Measurements from ENCODE around the gene IQGAP2.
A peak's percentile ranks its signal among the peaks of the same experiment; 100 is the strongest.

Gene IQGAP2

DNA sequence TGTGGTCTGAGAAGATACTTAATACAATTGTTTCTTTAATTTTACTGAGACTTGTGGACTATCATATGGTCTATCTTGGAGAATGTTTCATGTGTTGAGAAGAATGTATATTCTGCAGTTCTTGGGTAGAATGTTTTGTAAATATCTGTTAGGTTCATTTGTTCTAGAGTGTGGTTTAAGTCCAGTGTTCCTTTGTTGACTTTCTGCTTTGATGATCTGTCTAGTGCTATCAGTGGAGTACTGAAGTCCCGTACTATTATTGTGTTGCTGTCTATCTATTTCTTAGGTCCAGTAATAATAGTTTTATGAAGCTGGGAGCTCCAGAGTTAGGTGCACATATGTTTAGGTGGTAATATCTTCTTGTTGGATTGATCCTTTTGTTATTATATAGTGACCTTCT is 36.1 kb downstream of the IQGAP2 start:
- H3K79me1 ChIP-seq (ENCODE audit: low read length): no peaks in the 10 kb centered on the region
- no peak overlapping the region for H3K9ac ChIP-seq (ENCODE audit: low read length)
- H3K4me1 ChIP-seq (ENCODE audit: control insufficient read depth in 1 of 2, insufficient read depth in 2 of 2, low read length in 2 of 2): no peaks in the 10 kb centered on the region
- no peak overlapping the region for H3K4me3 ChIP-seq (ENCODE audit: low read depth, low read length)
- DNase-seq: no peak
- H3K23ac ChIP-seq (ENCODE audit: low read length): no peak overlapping the region
- H4K8ac ChIP-seq (ENCODE audit: low read depth, low read length): no peak overlapping the region
- H3K27ac ChIP-seq (ENCODE audit: low read depth, low read length): no peak overlapping the region
- H4K91ac ChIP-seq (ENCODE audit: low read depth, low read length): no peak overlapping the region
- H2AK5ac ChIP-seq (ENCODE audit: low read length): no peak overlapping the region
- no peak overlapping the region for H2BK5ac ChIP-seq (ENCODE audit: low read depth, low read length, poor library complexity)
- no peaks in the 10 kb centered on the region for H3K9me3 ChIP-seq (ENCODE audit: insufficient read depth, low read depth, low read length)
- H3K4ac ChIP-seq (ENCODE audit: low read depth, low read length): no peak overlapping the region
- no CpG with 5 or more reads among the region's 1 CpG for WGBS (ENCODE audit: extremely low coverage, insufficient coverage, insufficient read length)
- H2BK12ac ChIP-seq (ENCODE audit: low read length): no peak overlapping the region
- no peak overlapping the region for H3K4me2 ChIP-seq (ENCODE audit: low read length)
- no peak overlapping the region for H4K12ac ChIP-seq (ENCODE audit: low read depth, low read length)
- H2AFZ ChIP-seq (ENCODE audit: insufficient read depth, low read length, poor library complexity): no peak overlapping the region
- no peaks in the 10 kb centered on the region for H3K27me3 ChIP-seq (ENCODE audit: insufficient read depth, low read length)
- no peak overlapping the region for H2BK120ac ChIP-seq (ENCODE audit: insufficient read depth, low read length, poor library complexity)
- H3K14ac ChIP-seq (ENCODE audit: low read length): no peak overlapping the region
- H3K36me3 ChIP-seq (ENCODE audit: control insufficient read depth in 1 of 2, insufficient read depth in 2 of 2, low read length in 2 of 2): no peaks in the 10 kb centered on the region
- no peak overlapping the region for H3K18ac ChIP-seq (ENCODE audit: low read length)
- no peaks in the 10 kb centered on the region for H3K79me2 ChIP-seq (ENCODE audit: control insufficient read depth, insufficient read depth, low read length, poor library complexity)

DNA sequence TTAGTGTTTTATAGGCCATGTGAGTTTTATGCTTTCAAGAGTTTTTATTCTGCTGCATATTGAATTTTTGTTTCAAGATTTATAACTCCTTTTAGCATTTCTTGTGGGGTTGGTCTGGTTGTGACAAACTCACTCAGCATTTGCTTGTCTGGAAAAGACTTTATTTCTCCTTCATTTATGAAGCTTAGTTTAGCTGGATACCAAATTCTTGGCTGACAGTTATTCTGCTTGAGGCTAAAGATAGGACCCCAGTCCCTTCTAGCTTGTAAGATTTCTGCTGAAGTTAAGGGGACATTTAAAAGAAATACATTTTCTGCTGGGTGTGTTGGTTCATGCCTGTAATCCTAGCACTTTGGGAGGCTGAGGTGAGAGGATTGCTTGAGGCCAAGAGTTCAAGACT is 36.8 kb downstream of the IQGAP2 start:
- H3K27ac ChIP-seq (ENCODE audit: low read depth, low read length): no peak overlapping the region

DNA sequence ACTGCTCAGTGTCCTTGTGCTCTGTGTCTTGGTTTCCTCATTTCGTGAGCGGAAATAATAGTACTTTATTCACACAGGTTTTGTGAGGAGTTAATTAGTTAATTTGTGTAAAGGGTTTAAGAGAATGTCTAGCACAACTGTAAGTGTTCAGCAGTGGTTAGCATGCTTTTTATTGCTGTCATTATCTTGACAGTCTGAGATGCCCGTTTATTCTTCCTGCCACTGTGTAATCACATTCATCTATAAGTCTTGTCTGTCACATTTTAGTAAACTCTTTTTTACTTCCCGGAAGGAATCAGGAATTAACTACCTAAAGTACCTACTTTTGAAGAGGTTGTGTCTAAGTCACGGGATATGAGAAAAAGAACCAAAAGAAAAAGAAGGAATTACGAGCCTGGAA is 38.0 kb downstream of the IQGAP2 start:
- H3K18ac ChIP-seq (ENCODE audit: low read length): no peak overlapping the region
- no peaks in the 10 kb centered on the region for H3K9me3 ChIP-seq (ENCODE audit: insufficient read depth, low read depth, low read length)
- no peak overlapping the region for H4K8ac ChIP-seq (ENCODE audit: low read depth, low read length)
- H4K91ac ChIP-seq (ENCODE audit: low read depth, low read length): no peak overlapping the region
- no peak overlapping the region for H3K4ac ChIP-seq (ENCODE audit: low read depth, low read length)
- no peaks in the 10 kb centered on the region for H3K4me1 ChIP-seq (ENCODE audit: control insufficient read depth in 1 of 2, insufficient read depth in 2 of 2, low read length in 2 of 2)
- no peaks in the 10 kb centered on the region for H3K79me2 ChIP-seq (ENCODE audit: control insufficient read depth, insufficient read depth, low read length, poor library complexity)
- H3K27ac ChIP-seq (ENCODE audit: low read depth, low read length): no peak overlapping the region
- no peak overlapping the region for H2BK12ac ChIP-seq (ENCODE audit: low read length)
- H3K79me1 ChIP-seq (ENCODE audit: low read length): no peaks in the 10 kb centered on the region
- no peak overlapping the region for H2BK5ac ChIP-seq (ENCODE audit: low read depth, low read length, poor library complexity)
- no peak overlapping the region for H3K23ac ChIP-seq (ENCODE audit: low read length)
- H2AFZ ChIP-seq (ENCODE audit: insufficient read depth, low read length, poor library complexity): no peak overlapping the region
- H3K14ac ChIP-seq (ENCODE audit: low read length): no peak overlapping the region
- no peak overlapping the region for H2BK120ac ChIP-seq (ENCODE audit: insufficient read depth, low read length, poor library complexity)
- H3K4me2 ChIP-seq (ENCODE audit: low read length): no peak overlapping the region
- no peak overlapping the region for H2AK5ac ChIP-seq (ENCODE audit: low read length)
- no peak overlapping the region for H3K9ac ChIP-seq (ENCODE audit: low read length)
- WGBS (ENCODE audit: extremely low coverage, insufficient coverage, insufficient read length): no CpG with 5 or more reads among the region's 6 CpGs
- no peak overlapping the region for H4K12ac ChIP-seq (ENCODE audit: low read depth, low read length)
- no peak for DNase-seq
- no peaks in the 10 kb centered on the region for H3K36me3 ChIP-seq (ENCODE audit: control insufficient read depth in 1 of 2, insufficient read depth in 2 of 2, low read length in 2 of 2)
- H3K4me3 ChIP-seq (ENCODE audit: low read depth, low read length): no peak overlapping the region
- H3K27me3 ChIP-seq (ENCODE audit: insufficient read depth, low read length): no peaks in the 10 kb centered on the region

More for the DNA sequence above, 36.8 kb downstream of the IQGAP2 start:
- Histone ChIP-seq H3K18ac (ENCODE audit: low read length) (no peak overlapping the region), H3K79me1 (ENCODE audit: low read length) (no peaks in the 10 kb centered on the region), H4K91ac (ENCODE audit: low read depth, low read length) (no peak overlapping the region), H3K9me3 (ENCODE audit: insufficient read depth, low read depth, low read length) (no peaks in the 10 kb centered on the region), H3K4me3 (ENCODE audit: low read depth, low read length) (no peak overlapping the region), H3K9ac (ENCODE audit: low read length) (no peak overlapping the region), H3K14ac (ENCODE audit: low read length) (no peak overlapping the region), H4K12ac (ENCODE audit: low read depth, low read length) (no peak overlapping the region), H2AFZ (ENCODE audit: insufficient read depth, low read length, poor library complexity) (no peak overlapping the region), H3K79me2 (ENCODE audit: control insufficient read depth, insufficient read depth, low read length, poor library complexity) (no peaks in the 10 kb centered on the region), H3K4me2 (ENCODE audit: low read length) (no peak overlapping the region), H2BK120ac (ENCODE audit: insufficient read depth, low read length, poor library complexity) (no peak overlapping the region), H3K4ac (ENCODE audit: low read depth, low read length) (no peak overlapping the region), H3K36me3 (ENCODE audit: control insufficient read depth in 1 of 2, insufficient read depth in 2 of 2, low read length in 2 of 2) (no peaks in the 10 kb centered on the region), H2AK5ac (ENCODE audit: low read length) (no peak overlapping the region), H3K23ac (ENCODE audit: low read length) (no peak overlapping the region), H2BK12ac (ENCODE audit: low read length) (no peak overlapping the region), H4K8ac (ENCODE audit: low read depth, low read length) (no peak overlapping the region), H2BK5ac (ENCODE audit: low read depth, low read length, poor library complexity) (no peak overlapping the region), H3K27me3 (ENCODE audit: insufficient read depth, low read length) (no peaks in the 10 kb centered on the region), H3K4me1 (ENCODE audit: control insufficient read depth in 1 of 2, insufficient read depth in 2 of 2, low read length in 2 of 2) (no peaks in the 10 kb centered on the region)
- DNase-seq: no peak

DNA sequence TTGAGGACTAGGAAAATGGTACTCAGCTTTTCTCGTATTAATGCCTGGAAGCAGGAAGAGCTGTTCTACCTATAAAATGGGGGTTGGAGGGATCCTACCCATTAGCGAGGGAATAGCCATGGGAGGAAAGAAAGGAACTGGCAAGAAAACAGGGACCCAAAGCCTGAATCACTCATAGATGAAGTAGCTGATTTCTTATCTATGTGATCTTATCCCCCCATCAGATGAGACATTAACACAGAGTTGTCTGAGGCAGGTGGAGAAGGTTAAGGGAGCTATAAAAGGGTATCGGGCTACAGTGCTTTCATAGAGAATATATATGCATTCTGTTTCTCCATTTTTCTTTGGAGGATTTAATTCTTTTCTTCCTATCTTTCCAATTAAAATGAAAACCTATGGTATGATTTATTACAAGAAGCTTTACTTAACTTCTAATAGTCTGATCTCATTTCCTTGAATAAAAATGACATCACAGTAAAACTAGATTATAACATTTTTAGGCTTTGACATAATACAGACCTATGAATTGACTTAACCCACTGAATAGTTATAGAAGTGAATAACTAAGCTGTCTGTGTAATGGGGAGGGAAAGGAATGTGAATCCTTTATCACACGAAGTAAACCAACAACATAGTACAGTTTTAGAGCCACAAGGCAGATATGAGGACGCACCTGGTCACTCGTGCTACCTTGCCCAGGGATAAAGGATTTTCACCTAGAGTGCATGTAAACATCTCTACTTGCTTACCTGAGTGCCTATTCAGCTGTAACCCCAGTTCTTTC is 39.0 kb downstream of the IQGAP2 start:
- H3K4ac ChIP-seq (ENCODE audit: low read depth, low read length): no peak overlapping the region
- no peaks in the 10 kb centered on the region for H3K36me3 ChIP-seq (ENCODE audit: control insufficient read depth in 1 of 2, insufficient read depth in 2 of 2, low read length in 2 of 2)
- H3K27me3 ChIP-seq (ENCODE audit: insufficient read depth, low read length): no peaks in the 10 kb centered on the region
- H3K4me3 ChIP-seq (ENCODE audit: low read depth, low read length): no peak overlapping the region
- H2BK120ac ChIP-seq (ENCODE audit: insufficient read depth, low read length, poor library complexity): no peak overlapping the region
- WGBS (ENCODE audit: extremely low coverage, insufficient coverage, insufficient read length): no CpG with 5 or more reads among the region's 6 CpGs
- no peak overlapping the region for H3K14ac ChIP-seq (ENCODE audit: low read length)
- H4K12ac ChIP-seq (ENCODE audit: low read depth, low read length): no peak overlapping the region
- H3K27ac ChIP-seq (ENCODE audit: low read depth, low read length): no peak overlapping the region
- no peak overlapping the region for H2BK5ac ChIP-seq (ENCODE audit: low read depth, low read length, poor library complexity)
- no peak overlapping the region for H3K4me2 ChIP-seq (ENCODE audit: low read length)
- no peak overlapping the region for H4K8ac ChIP-seq (ENCODE audit: low read depth, low read length)
- no peak overlapping the region for H3K18ac ChIP-seq (ENCODE audit: low read length)
- no peaks in the 10 kb centered on the region for H3K79me2 ChIP-seq (ENCODE audit: control insufficient read depth, insufficient read depth, low read length, poor library complexity)
- no peak overlapping the region for H3K23ac ChIP-seq (ENCODE audit: low read length)
- no peaks in the 10 kb centered on the region for H3K9me3 ChIP-seq (ENCODE audit: insufficient read depth, low read depth, low read length)
- no peaks in the 10 kb centered on the region for H3K4me1 ChIP-seq (ENCODE audit: control insufficient read depth in 1 of 2, insufficient read depth in 2 of 2, low read length in 2 of 2)
- no peak overlapping the region for H4K91ac ChIP-seq (ENCODE audit: low read depth, low read length)
- H2AK5ac ChIP-seq (ENCODE audit: low read length): no peak overlapping the region
- H3K9ac ChIP-seq (ENCODE audit: low read length): no peak overlapping the region
- no peak overlapping the region for H2BK12ac ChIP-seq (ENCODE audit: low read length)
- H2AFZ ChIP-seq (ENCODE audit: insufficient read depth, low read length, poor library complexity): no peak overlapping the region
- DNase-seq: peak; percentile 23 to 68
- no peaks in the 10 kb centered on the region for H3K79me1 ChIP-seq (ENCODE audit: low read length)

Data from trophoblast cell (in vitro differentiated cells and primary cell).